HG03575 (cell line): ENCODE measurements around the gene SPPL2C.

Source experiments
- ATAC-seq: cut with Tn5 transposase; IDR thresholded peaks from one replicate; pipeline ENCODE4 v1.9.1; 2021; ENCODE audit not compliant: unreplicated experiment, insufficient number of reproducible peaks, low FRiP score; ENCODE audit errors: extremely low read depth

The SPPL2C gene

DNA sequence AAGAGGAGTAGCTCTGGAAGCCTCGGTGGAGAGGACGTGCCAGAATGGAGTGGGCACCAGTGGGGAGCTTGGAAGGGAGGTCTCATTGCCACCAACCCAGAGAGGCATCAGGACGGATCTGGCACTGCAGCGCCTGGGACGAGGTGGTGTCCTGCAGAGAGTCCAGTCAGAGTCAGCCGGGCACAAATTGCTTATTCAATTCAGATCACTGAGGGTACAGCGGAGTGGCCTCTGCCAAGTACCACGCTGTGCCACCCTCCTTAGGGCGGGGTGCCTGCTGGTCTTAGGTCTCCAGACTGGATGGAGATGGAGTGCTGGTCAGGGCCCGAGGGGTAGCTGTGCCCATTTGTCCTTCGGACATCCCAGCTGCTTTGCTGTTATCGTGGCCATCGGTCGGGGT, 18.9 kb upstream of the SPPL2C start:
- ATAC-seq: no peak

DNA sequence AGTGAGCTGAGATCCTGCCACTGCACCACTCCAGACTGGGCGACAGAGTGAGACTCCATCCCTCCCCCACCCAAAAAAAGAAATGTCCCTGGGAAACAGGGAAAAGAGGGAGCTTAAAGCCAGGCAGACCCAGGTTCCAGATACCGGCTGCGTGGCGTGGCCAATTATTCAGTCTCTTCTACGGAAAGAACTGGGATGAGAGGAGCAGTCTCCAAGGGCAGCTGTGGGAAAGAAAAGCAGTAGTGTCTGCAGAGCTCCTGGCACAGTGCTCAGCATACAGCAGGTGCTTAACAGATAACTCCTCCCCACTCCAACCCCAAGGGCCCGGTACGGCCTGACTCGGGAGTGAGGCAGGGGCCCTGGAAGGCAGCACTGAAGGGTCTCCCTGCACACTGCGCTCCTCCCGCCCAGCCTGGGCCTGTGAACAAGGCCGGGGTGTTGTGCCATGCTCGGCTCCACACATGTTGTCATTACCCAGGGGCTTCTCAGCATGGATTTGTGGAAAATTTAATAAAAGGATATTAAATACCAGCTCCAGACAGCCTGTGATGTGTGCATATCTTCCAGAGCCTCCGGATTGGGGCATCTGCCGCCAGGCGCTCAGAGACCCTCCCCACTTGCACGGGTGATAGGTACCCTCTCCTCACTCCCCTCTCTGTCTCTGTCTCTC, 17.6 kb upstream of the SPPL2C start:
- no peak for ATAC-seq

- ATAC-seq: no peak
These were observed 16.5 kb upstream of the SPPL2C start for GRCh38 chr17:45828171-45828570.

DNA sequence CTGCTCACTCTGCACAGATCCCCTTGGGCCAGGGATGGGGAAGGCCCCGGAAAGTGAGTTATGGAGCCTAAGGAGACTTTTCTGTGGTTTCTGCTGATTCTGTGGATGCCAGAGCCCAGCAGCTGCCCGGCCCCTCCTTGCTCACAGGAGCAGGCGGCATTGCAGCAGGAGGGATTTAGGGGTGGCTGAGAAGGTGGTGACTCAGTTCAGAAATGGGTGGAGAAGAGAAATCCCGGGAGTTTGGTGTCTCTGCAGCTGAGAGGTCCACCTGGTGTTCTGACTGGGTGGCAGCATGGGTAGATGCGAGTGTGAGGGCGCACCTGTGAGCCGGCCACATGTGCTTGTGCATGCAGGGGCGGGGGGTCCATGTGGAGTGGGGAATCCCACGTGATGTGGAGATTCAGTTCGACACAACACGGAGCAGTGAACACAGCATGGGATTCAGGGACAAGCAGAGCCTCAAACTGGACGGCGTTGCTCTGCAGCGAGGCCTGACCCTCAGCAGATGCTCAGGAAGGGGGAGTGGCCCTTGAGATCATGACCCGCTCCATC, 16.0 kb upstream of the SPPL2C start:
- ATAC-seq: no peak

GRCh38 chr17:45833920-45834319, 10.8 kb upstream of the SPPL2C start:
- no peak for ATAC-seq

GRCh38 chr17:45834471-45835396, 9.9 kb upstream of the SPPL2C start:
- no peak for ATAC-seq

DNA sequence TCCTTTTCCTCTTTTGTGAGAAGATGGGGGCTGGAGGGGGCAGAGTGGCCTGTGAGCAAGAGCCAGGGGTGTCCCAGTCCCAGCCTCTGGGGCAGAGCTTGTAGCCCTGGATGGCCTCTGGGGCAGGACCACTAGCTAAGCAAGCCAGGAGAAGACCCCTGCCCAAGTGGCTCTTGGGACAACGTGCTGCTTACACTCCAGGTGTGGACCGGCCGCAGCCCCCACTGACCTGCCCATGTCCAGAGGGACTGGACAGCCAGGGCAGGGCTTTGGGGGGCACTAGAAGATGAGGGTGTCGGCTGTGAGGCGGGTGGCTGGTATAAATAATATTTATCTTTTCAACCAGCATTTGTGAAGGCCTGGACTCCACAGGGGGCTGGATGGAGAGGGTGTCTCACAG, 9.2 kb upstream of the SPPL2C start:
- no peak for ATAC-seq

GRCh38 chr17:45836047-45837044, 8.3 kb upstream of the SPPL2C start:
- ATAC-seq: no peak

GRCh38 chr17:45837187-45837586, 7.5 kb upstream of the SPPL2C start:
- no peak for ATAC-seq

DNA sequence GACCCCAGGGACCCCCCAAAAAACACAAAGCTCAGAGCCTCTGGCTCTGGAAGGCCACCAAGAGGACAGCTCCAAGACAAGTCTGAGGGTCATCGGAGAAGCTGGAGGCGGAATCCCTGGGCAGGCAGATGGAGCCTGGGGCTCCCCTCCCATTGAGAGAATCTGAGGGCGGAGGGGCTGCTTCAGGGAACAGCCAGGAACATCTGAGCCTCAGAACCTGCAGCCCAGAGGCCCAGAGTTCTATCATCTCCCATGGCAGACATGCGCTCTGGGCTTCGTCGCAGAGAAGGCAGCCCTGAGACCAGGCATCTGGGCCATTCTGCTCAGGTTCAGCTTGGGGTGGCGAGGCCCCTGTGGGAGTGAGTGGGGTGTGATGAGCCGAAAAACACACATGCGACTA, 7.1 kb upstream of the SPPL2C start:
- no peak for ATAC-seq

- ATAC-seq: no peak
These were observed 5.9 kb upstream of the SPPL2C start for GRCh38 chr17:45838751-45839295.

- no peak for ATAC-seq
These were observed 5.2 kb upstream of the SPPL2C start for GRCh38 chr17:45839442-45839841.

GRCh38 chr17:45841186-45841585, 3.5 kb upstream of the SPPL2C start:
- no peak for ATAC-seq

DNA sequence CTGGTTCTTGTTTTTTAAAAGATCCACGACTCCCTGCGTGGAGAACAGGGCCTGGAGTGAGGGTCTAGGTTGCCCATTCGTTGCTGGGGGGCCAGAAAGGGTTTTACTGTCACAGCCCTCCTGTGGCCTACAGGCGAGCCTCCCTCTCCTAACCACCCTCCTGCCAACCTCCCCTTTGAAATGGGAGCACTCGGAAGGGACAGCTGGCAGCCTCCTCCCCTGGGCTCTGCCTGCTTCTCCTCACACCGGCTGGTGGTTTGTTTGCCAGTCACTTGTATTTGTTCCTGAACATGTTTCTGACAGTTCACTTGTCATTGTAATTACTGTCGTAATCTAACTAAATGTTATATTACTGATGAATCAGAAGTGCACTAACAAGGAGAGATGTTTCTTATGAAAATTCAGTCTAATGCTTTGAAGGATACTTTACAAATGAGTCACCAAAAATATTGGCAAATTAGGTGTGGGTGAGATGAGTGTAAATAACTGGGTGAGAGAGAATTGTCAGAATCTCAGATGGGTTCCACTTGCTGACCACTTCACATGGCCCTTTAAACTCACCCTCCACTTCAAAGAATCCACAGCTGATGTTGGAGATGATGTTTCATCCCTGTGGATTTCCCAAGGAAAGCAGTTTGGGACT, 2.7 kb upstream of the SPPL2C start:
- ATAC-seq: no peak

DNA sequence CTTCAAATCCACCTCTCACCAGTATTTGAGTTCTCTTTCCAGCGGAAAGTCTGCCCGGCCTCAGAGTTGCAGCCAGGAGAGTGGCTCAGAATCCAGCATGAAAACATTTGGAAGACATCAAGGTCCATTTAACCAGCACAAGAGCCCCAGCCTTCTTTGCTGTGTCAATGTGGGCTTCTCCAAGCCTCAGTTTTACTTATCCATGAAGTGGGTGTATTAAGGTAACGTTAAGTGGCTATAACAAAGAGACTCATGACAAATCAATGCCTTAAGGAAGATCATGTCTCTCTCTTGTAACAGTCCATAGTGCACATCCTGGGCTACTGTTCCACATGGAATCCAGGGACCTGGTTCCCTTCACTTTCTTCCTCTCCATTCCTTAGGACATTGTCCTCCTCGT, 959 bp upstream of the SPPL2C start:
- no peak for ATAC-seq

GRCh38 chr17:45845376-45846185, 900 bp downstream of the SPPL2C start:
- ATAC-seq: no peak

DNA sequence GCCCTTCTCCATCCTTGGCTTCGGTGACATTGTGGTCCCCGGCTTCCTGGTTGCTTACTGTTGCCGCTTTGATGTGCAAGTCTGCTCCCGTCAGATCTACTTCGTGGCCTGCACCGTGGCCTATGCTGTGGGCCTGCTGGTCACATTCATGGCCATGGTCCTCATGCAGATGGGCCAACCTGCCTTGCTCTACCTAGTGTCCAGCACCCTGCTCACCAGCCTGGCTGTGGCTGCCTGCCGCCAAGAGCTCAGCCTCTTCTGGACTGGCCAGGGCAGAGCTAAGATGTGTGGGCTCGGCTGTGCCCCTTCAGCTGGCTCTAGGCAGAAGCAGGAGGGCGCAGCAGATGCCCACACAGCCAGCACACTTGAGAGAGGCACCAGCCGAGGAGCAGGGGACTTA, 1.5 kb downstream of the SPPL2C start:
- ATAC-seq: no peak

GRCh38 chr17:45846646-45847045, 2.0 kb downstream of the SPPL2C start:
- no peak for ATAC-seq
